Mucosa of descending colon (tissue), 3 donors: ENCODE data around the gene BTBD8. TPM values are rescaled to one million over a fixed set of nuclear protein-coding genes. Genes with fewer than 3 reads are reported as not detected.

Experiments used
- ATAC-seq: fragments of 200-7000 bp; cut with Tn5 transposase; one replicate; pipeline ENCODE4 v1.9.1; 2020; ENCODE audit warnings: mild to moderate bottlenecking, moderate library complexity
- DNase-seq, 3 donors: peaks; one replicate each; pipeline ENCODE4 v3.0.0-alpha.2; 2020
- H3K36me3 ChIP-seq: fragments of 200-600 bp; one replicate; pipeline ENCODE4 v1.8.0; 2021; ENCODE audit warnings: low read depth, mild to moderate bottlenecking
- H3K4me1 ChIP-seq: fragments of 200-600 bp; one replicate; pipeline ENCODE4 v1.8.0; 2021; ENCODE audit warnings: low read depth, mild to moderate bottlenecking
- H3K4me3 ChIP-seq: fragments of 200-600 bp; one replicate; pipeline ENCODE4 v1.8.0; 2021; ENCODE audit warnings: mild to moderate bottlenecking
- H3K9me3 ChIP-seq: fragments of 200-600 bp; one replicate; pipeline ENCODE4 v1.8.0; 2021; ENCODE audit warnings: mild to moderate bottlenecking
- intact Hi-C, 2 donors: fragments of 100-400 bp; cut with DNase I in 1 of 2; cut with micrococcal nuclease in 1 of 2; formaldehyde crosslinking; loops; one replicate each; pipeline versions ENCODE4 v1.11.0 to v1.11.1; 2022; cut with DNase I, micrococcal nuclease
- long read RNA-seq, 2 donors: library from polyadenylated mRNA; unstranded; transcript quantifications; one replicate each; pipeline ENCODE4 v2.0.0, GENCODE V29; 2019 to 2021
- total RNA-seq, 3 donors: library from RNA; stranded (reverse); fragmentation: NEBNext Ultra II Directional in 2 of 3; extraction: Animal tissue kit (Norgen Biotek cat#: 25700) in 2 of 3; gene quantifications; one replicate each; pipeline versions ENCODE4 v1.2.1 to v1.2.4, GENCODE V29; 2021 to 2023
- TF ChIP-seq, protein P1 (sequence below): fragments of 200-600 bp; IDR thresholded peaks from one replicate; pipeline ENCODE4 v1.8.0; 2022; ENCODE audit warnings: antibody characterized with exemption, mild to moderate bottlenecking
- donor health status: DM: no; HTN: no; CAD: no; lungs with moderate emphysema.
- donor health status: DM: no; HTN: no; CAD: no.
- donor health status: DM: no; HTN: yes; CAD: no.

The BTBD8 gene
- 1 to 10 TPM; 3.5 to 8.0 (median 7.1) TPM for total RNA-seq
- long read RNA-seq, donor 1, partial matches to known transcripts: 1 of 2 reads
- long read RNA-seq, donor 1, other reads (novel, unspliced or antisense): 0 of 2 reads
- long read RNA-seq, donor 2, partial matches to known transcripts: 0 of 4 reads
- long read RNA-seq, donor 2, other reads (novel, unspliced or antisense): 4 of 4 reads

DNA sequence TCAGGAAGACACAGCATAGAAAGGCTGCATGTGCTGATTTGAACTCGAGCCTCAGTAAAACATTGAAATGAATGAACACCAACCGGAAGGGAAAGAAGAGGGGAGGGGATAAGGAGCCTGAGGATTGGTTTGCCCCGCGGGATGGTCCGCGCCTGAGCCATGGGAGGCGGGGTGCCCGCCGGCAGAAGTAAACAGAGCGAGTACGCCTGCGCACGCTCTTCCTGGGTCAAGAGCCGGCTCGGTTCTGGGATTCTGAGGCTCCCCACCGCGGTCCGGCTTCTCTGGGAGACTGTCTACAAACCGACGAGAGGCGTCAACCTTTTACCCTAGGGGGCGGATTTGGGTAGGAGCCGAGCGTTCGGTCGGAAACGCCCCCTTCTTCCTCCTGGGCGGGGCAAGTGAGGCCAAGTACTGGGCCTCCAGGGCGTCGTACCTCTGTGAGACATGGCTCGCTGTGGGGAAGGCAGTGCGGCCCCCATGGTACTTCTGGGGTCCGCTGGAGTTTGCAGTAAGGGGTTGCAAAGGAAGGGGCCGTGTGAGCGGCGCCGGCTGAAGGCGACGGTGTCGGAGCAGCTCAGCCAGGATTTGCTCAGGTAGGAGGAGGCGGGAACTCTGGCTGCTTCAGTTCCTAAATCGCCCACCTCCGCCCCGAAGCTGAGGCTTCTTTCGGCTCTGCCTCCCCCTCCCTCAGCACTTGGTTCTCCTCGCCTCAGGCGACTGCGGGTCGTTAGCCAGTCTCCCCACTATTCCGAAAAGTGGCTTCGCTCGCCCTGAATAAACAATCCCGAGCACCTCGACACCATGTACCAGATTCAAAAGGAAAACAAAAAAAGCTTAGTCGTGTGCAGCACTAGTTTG lies at the start of gene BTBD8:
TSS of gene BTBD8 (plus strand) at position 218 of the 858 bp plus-strand sequence. CDS start at position 445, 227 bp downstream.
- Histone ChIP-seq H3K36me3 (no peaks in the 10 kb centered on the region), H3K4me3 (peak within 1 kb of the TSS; percentile 56), H3K4me1 (no peaks in the 10 kb centered on the region), H3K9me3 (peaks cover 9% of the 10 kb centered on the region)
- peak; percentile 87 to 90 (median 88) for DNase-seq
- TF ChIP-seq, protein P1, sequence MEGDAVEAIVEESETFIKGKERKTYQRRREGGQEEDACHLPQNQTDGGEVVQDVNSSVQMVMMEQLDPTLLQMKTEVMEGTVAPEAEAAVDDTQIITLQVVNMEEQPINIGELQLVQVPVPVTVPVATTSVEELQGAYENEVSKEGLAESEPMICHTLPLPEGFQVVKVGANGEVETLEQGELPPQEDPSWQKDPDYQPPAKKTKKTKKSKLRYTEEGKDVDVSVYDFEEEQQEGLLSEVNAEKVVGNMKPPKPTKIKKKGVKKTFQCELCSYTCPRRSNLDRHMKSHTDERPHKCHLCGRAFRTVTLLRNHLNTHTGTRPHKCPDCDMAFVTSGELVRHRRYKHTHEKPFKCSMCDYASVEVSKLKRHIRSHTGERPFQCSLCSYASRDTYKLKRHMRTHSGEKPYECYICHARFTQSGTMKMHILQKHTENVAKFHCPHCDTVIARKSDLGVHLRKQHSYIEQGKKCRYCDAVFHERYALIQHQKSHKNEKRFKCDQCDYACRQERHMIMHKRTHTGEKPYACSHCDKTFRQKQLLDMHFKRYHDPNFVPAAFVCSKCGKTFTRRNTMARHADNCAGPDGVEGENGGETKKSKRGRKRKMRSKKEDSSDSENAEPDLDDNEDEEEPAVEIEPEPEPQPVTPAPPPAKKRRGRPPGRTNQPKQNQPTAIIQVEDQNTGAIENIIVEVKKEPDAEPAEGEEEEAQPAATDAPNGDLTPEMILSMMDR: no peak
- ATAC-seq: peak; percentile 95
- intact Hi-C loops: no loop called here

DNA sequence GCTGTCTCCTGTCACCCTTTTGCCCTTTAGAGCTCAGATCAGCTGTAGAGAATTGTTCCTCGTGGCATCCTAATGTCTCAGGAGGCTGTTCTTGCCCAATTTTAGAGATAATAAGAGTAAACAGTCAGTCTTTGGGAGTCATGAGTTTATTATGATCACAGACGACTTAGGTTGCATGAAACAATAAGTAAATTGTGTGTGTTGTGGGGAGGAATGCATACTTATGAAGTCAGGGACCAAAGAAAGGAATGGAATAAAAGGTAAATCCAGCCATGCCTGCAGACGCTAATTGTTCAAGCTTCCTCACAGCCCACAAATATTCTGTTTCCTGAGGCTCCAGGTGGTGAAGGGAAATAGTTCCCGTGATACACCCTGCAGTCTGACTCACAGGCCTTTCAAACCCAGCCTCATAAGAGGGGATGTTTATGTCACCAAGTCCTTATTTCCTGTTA lies 49.5 kb upstream of the BTBD8 start:
- no peaks in the 10 kb centered on the region for H3K9me3 ChIP-seq
- no peaks in the 10 kb centered on the region for H3K36me3 ChIP-seq
- H3K4me3 ChIP-seq: no peak overlapping the region
- H3K4me1 ChIP-seq: peaks cover 3% of the 10 kb centered on the region
- peak; percentile 71 for ATAC-seq
- DNase-seq: no peak
- intact Hi-C loops: no loop called here
- TF ChIP-seq, protein P1: no peak

DNA sequence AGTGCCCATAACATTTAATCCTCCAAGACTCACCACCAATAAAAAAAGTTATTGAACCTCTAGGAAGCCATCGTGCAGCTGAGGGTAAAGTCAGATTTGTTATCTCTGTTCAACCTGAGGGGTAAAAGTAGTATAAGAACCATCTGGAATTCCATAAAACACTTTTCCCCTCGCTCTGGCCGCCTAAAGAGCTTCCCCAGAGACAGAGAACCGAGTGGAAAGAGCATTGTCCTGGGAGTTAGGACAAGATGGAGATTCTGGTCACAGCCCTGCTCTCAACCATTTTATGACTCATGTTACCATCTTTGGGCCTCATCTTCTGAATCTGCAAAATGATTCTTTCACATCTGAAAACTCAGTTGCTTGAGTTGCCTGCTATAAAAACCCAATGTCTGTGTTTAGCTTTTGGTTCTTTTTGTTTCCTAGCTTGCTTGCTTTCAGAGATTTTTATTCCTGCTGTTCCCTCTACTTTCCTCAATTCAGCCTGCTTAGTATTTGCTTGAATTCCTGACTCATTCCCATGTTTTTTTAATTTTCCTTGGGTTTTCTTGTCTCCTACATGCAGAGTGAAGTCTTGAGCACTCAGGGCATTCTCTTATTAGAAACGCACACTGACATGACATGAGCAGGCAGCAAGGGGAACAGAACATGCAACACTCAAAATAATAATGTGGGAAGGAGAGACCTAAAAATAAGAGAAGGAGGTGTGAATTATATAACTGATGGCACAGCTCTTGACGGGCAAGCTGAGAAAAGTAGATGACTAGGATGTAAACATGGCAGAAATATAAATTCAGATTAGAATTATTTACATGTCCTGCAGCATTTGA lies 48.6 kb upstream of the BTBD8 start:
- TF ChIP-seq, protein P1: no peak
- ATAC-seq: no peak
- no peak overlapping the region for H3K4me3 ChIP-seq
- no peaks in the 10 kb centered on the region for H3K36me3 ChIP-seq
- DNase-seq: no peak
- intact Hi-C loops: no loop called here
- no peaks in the 10 kb centered on the region for H3K9me3 ChIP-seq
- H3K4me1 ChIP-seq: peaks cover 3% of the 10 kb centered on the region

DNA sequence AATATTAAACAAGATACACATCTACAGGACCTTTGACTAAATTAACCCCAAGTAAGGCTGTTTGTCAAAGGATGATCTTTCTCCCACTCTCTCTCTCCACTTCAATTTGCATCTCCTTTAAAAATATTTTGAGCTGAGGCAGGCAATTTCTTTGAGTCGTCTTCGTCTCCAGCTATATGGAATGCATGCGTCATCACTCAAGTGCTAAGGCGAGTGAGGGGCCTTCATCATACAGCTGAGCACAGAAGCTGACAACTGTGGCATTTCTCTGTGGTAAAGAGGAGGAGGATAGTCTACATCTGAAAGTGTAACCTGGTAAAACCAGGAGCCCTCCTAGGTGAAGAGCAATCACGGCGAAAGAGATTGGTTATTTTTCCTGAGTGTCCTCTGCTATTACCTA lies 42.7 kb upstream of the BTBD8 start:
- H3K4me1 ChIP-seq: no peaks in the 10 kb centered on the region
- intact Hi-C loops: no loop called here
- DNase-seq: no peak
- H3K36me3 ChIP-seq: no peaks in the 10 kb centered on the region
- ATAC-seq: no peak
- no peaks in the 10 kb centered on the region for H3K9me3 ChIP-seq
- H3K4me3 ChIP-seq: no peak overlapping the region
- TF ChIP-seq, protein P1: no peak

DNA sequence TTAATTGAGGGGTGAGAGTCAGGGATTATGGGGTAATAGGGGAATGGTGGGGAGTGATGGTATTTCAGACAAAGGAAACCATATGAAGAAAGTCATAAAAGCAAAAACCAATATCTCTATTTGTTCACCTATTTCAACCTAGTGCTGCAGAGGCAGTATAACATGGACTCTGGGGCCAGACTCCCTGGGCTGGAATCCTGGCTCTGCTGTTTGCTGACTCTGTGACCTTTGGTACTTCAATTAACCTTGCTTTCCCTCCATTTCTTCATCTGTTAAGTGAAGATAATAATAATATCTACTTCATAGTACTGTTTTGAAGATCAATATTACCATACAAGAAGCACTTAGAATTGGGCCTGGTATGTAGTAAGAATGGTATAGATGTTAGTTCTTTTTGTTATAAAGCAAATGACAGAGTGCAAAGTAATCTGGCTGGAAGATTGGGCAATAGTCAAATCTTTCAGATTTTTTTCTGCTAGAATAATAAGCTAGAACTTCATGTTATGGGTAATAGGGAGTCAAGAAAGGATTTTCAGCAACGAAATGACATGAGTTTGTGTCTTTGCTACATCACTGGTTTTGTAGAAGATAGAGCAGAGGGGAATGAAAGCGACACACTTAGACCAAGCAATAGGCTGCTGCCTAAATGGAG lies 41.3 kb upstream of the BTBD8 start:
- Histone ChIP-seq H3K4me1 (no peaks in the 10 kb centered on the region), H3K4me3 (no peak overlapping the region), H3K36me3 (no peaks in the 10 kb centered on the region), H3K9me3 (no peaks in the 10 kb centered on the region)
- DNase-seq: no peak
- intact Hi-C loops: no loop called here
- TF ChIP-seq, protein P1: no peak
- no peak for ATAC-seq
